Epithelial cell of prostate (primary cell): ENCODE measurements around the gene ST6GALNAC2.
A peak's percentile ranks its signal among the peaks of the same experiment; 100 is the strongest.

Experiments
- DNase-seq: peaks from one replicate; pipeline ENCODE4 v3.0.0-alpha.2; 2011; ENCODE audit warnings: low read depth, low spot score
- H3K27ac ChIP-seq: fragments of 450-650 bp; 2 replicates; pipeline ENCODE4 v1.5.1; 2017; ENCODE audit warnings: mild to moderate bottlenecking

The ST6GALNAC2 gene

GRCh38 chr17:76558198-76559095 lies 27.2 kb downstream of the ST6GALNAC2 start:
- no peak for DNase-seq
- peak overlapping the region; percentile 85 for H3K27ac ChIP-seq

GRCh38 chr17:76557368-76558197 lies 28.1 kb downstream of the ST6GALNAC2 start:
- peak overlapping the region; percentile 85 for H3K27ac ChIP-seq
- DNase-seq, result peak; percentile 79

DNA sequence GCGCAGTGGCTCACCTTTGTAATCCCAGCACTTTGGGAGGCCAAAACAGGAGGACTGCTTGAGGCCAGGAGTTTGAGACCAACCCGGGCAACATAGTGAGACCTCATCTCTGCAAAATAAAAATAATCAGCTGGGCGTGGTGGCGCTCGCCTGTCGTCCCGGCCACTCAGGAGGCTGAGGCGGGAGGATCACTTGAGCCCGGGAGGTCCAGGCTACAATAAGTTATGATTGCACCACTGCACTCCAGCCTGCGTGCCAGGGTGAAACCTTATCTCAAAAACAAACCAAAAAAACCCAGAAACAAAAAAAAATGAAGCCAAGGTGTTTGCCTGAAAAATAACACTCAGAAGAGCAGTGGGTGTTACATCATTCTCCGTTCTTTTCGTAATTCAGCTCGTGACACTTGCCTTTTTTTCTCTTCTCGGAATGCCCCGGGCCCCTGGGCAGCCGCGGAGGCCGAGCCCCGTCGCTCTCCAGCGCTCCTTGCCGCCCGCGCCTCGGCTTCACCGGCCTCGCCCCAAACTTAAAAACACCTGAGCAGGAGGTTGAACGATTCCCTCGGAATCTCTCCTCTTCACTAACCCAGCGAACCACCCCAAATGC lies 28.8 kb downstream of the ST6GALNAC2 start:
- no peak for DNase-seq

DNA sequence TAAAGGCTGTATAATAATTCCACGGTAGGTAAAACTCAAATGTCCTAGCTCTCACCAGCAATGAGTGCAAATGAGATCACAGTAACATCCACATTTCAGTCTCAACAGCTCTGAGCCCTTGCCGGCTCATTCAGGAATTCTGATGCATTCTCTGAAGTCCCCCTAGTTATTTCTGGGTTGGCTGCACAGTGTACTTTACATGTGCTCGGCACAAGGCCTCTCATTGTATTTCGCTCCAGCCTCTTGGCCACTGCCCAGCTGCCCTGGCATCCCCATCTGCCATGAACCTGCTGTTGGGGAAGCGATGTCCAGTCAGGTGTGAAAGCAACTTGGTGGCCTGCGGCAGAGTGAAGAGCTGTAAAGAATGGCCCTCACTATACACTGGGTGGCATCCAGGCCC lies 31.5 kb downstream of the ST6GALNAC2 start:
- no peak overlapping the region for H3K27ac ChIP-seq
- no peak for DNase-seq

More for the DNA sequence above, 28.8 kb downstream of the ST6GALNAC2 start:
- peak overlapping the region; percentile 85 for H3K27ac ChIP-seq

- DNase-seq, result no peak
- H3K27ac ChIP-seq, result peak overlapping the region; percentile 11
Measured at GRCh38 chr17:76553178-76553908, 32.3 kb downstream of the ST6GALNAC2 start.

- H3K27ac ChIP-seq, result peak overlapping the region; percentile 99
Measured at GRCh38 chr17:76551685-76552084, 34.0 kb downstream of the ST6GALNAC2 start.

GRCh38 chr17:76550712-76551615 lies 34.7 kb downstream of the ST6GALNAC2 start:
- peak; percentile 69 for DNase-seq
- H3K27ac ChIP-seq, result peak overlapping the region; percentile 99

More at GRCh38 chr17:76551685-76552084, 34.0 kb downstream of the ST6GALNAC2 start:
- DNase-seq, result no peak

GRCh38 chr17:76549539-76549938 lies 36.1 kb downstream of the ST6GALNAC2 start:
- H3K27ac ChIP-seq, result peak overlapping the region; percentile 99
- DNase-seq, result no peak

GRCh38 chr17:76549215-76549518 lies 36.5 kb downstream of the ST6GALNAC2 start:
- H3K27ac ChIP-seq, result no peak overlapping the region
- DNase-seq, result no peak

GRCh38 chr17:76548378-76549214 lies 37.1 kb downstream of the ST6GALNAC2 start:
- DNase-seq, result no peak
- no peak overlapping the region for H3K27ac ChIP-seq

DNA sequence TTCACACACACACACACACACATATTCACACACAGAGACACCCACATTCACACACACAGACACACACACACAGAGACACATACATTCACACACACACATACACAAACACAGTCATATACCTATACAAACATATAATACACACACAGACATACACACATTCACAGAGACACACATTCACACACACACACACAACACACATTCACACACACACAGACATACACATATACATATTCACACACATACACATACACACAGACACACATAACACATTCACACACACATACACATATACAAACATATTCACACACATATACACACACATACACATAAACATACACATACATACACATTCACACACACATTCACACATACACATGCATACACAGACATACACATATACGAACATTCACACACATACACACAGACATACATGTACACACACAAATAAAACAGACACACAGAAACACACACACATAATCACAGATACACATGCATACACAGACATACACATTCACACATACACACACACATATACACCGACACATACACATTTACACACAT lies 37.9 kb downstream of the ST6GALNAC2 start:
- DNase-seq, result no peak
- H3K27ac ChIP-seq, result peak overlapping the region; percentile 90

DNA sequence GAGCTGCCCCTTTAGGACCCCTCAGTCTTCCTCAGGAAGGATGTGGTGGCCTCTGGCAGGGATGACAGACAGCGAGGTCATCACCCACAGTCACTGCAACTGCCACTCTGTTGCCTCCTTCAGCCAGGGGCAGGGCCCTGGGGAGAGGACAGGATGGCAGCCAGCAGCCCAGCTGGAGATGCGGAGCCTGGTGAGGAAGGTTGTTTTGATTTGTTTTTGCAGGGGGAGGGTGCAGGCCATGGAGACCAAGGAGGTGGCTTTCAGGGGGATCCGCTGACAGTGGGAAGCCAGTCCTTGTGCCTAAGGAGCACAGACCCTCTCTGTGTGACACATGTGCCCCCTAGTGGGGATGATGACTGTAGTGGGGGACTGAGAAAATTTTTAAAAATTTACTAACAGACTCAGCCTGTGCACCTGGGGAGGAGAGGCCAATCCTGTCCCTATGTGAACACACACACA lies 38.4 kb downstream of the ST6GALNAC2 start:
- no peak for DNase-seq
- H3K27ac ChIP-seq, result peak overlapping the region; percentile 90

DNA sequence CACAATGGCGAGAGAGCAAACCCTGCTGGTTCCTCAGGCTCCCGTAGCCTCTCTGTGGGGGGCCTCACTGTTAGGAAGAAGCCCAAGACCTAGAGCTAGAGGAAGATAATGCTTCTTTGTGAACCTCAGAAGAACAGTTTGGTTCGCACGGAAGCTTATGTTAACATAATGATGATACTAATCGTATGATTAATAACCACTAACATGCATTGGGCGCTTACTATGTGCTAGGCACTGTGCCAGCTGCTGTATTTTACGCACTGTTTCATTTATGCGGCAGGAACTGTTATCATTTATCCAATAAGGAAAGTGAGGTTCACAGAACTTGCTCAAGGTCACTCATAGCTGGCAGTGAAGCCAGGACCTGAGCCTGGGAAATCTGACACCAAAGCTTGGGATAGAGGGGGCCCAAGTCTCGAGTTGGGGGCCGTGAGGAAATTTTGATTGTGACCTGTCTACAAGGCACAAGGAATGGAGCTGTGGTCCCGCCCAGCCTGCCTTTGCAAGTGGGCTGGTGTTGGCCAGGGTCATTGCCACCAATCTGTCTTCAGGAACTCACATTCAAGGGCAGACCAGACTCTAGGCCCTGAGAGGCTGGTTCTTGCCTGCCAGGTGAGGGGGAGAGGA lies 39.0 kb downstream of the ST6GALNAC2 start:
- peak; percentile 78 for DNase-seq
- peak overlapping the region; percentile 90 for H3K27ac ChIP-seq

GRCh38 chr17:76545918-76546555 lies 39.6 kb downstream of the ST6GALNAC2 start:
- H3K27ac ChIP-seq, result peak overlapping the region; percentile 90
- no peak for DNase-seq

DNA sequence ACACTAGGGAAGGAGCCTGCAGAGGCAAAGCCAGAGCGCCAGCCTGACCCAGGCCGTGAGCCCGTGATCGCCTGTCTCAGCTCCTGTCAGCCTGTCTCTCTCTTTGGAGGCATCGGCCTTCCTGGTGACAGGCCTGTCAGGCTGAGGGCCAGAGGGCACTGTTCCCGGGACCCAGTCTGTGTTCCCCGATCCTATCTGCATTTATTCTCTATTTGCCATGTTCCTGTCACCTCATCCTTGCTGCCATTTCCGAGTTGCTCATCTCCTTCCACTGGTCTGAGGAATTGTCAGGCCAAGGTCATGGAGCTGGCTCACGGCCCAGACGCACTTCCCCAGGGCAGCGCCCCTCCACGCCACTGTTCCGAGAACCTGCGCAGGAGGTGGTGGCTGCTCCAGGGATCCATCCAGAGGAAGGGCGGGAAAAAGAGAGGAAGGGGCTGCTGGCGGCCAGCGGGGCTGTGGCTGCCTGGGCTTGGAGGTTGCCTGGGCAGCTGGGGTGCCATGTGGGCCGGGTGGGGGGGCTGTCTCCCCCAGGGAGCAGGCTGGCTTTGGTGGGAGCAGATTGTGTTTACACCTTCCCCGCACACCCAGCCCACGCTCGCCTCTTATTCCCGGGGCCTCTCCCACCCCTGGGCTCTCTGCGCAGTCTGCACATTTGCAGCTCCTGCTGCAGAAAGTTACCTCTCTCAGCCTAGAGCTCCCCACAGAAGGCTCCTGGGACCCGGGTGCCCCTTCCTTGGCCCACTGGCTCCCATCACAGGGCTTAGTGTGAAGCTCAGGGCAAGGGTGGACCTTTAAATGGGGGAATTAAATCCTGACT lies 40.9 kb downstream of the ST6GALNAC2 start:
- DNase-seq, result no peak
- H3K27ac ChIP-seq, result no peak overlapping the region
